Epithelial cell of esophagus (primary cell): ENCODE measurements around the gene GRIP1.

Experiments used
- DNase-seq: peaks from one replicate; pipeline ENCODE4 v3.0.0; 2010; ENCODE audit warnings: low read depth
- H3K4me3 ChIP-seq: 2 replicates; pipeline ENCODE4 v1.5.1; 2011; ENCODE audit warnings: mild to moderate bottlenecking, low read length, control low read depth
- CTCF ChIP-seq: IDR thresholded peaks from 2 replicates; pipeline ENCODE4 v1.5.1; 2011; ENCODE audit warnings: low read depth, mild to moderate bottlenecking, low read length, control low read depth, inconsistent platforms; ENCODE audit not compliant: insufficient read depth; ENCODE audit errors: missing control alignments

The GRIP1 gene

GRCh38 chr12:66367015-66367667, 311.7 kb downstream of the GRIP1 start:
- no peak for TF ChIP-seq CTCF
- no peak overlapping the region for H3K4me3 ChIP-seq
- no peak for DNase-seq

GRCh38 chr12:66365718-66366490, 313.0 kb downstream of the GRIP1 start:
- DNase-seq, result peak; percentile 40
- TF ChIP-seq CTCF, result no peak
- no peak overlapping the region for H3K4me3 ChIP-seq

GRCh38 chr12:66361703-66362102, 317.2 kb downstream of the GRIP1 start:
- no peak for TF ChIP-seq CTCF
- DNase-seq, result peak; percentile 37
- no peak overlapping the region for H3K4me3 ChIP-seq

GRCh38 chr12:66359300-66359699, 319.6 kb downstream of the GRIP1 start:
- no peak overlapping the region for H3K4me3 ChIP-seq
- TF ChIP-seq CTCF, result no peak
- no peak for DNase-seq

GRCh38 chr12:66354291-66354690, 324.6 kb downstream of the GRIP1 start:
- TF ChIP-seq CTCF, result no peak
- no peak overlapping the region for H3K4me3 ChIP-seq
- no peak for DNase-seq

- no peak for TF ChIP-seq CTCF
- no peak overlapping the region for H3K4me3 ChIP-seq
- no peak for DNase-seq
Observed at GRCh38 chr12:66352899-66353298, 326.0 kb downstream of the GRIP1 start.
